ENCODE data around the gene PDAP1. TPM values are rescaled to one million over a fixed set of nuclear protein-coding genes. Genes with fewer than 3 reads are reported as not detected.

The PDAP1 gene
- total and polyA plus RNA-seq, 2 of the 13 experiments (the other 11 are each of a cell fraction or from before 2014, with no cell fraction given) = 13.0 to 100 TPM

DNA sequence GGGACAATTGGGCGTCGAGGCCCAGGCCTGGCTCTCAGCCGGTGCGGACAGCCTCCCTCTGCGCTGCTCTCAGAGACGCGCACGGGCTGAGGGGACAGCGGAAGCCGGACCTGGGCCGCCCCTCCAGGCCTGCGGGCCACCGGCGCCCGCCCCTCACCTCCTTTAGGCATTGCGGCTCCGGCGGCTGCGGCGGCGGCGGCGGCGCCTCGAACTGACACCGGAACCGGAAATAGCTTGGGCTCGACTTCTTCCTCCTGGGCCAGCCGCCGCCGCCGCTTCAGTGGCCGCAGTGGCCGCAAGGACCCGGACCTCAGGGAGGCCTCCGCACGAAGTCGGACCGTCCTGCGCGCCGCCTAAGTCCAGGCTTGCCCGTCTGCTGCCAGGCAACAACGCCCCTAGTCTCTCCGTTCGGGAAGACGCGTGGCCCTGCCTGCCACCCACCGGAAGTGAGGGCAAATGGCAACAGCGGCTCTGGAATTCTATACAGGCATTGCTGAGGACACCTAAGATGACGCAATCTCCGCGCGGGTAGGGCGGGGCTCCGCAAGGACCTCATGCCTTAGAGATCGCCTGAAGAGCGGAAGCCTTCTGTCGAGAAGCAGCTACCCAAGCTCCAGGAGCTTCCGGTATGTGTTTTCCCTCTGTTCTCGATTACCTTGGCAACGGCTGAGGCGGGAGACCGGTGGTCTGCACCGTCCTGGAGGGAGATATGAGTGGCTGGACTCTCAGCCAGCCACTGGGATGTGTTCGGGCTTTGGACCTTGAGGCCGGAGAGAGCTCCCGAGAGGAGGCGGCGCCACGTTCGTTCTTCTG is at the start of gene PDAP1, which contains the start of gene BUD31 (continued):
- TF ChIP-seq, protein P1, sequence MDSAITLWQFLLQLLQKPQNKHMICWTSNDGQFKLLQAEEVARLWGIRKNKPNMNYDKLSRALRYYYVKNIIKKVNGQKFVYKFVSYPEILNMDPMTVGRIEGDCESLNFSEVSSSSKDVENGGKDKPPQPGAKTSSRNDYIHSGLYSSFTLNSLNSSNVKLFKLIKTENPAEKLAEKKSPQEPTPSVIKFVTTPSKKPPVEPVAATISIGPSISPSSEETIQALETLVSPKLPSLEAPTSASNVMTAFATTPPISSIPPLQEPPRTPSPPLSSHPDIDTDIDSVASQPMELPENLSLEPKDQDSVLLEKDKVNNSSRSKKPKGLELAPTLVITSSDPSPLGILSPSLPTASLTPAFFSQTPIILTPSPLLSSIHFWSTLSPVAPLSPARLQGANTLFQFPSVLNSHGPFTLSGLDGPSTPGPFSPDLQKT (CRISPR knock-in tag; IDR thresholded peaks at IDR 0.05; ENCODE audit: borderline replicate concordance) = no peak
- TF ChIP-seq HNF4A (CRISPR knock-in tag; IDR thresholded peaks at IDR 0.05) = peak; percentile 23; the same call in 1 of the 2 replicates
- TF ChIP-seq ATRX (CRISPR knock-in tag; IDR thresholded peaks at IDR 0.05; ENCODE audit: borderline replicate concordance) = no peak; the same call in 1 of the 2 replicates
- TF ChIP-seq, protein P2, sequence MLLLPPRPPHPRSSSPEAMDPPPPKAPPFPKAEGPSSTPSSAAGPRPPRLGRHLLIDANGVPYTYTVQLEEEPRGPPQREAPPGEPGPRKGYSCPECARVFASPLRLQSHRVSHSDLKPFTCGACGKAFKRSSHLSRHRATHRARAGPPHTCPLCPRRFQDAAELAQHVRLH (CRISPR knock-in tag; IDR thresholded peaks at IDR 0.05; ENCODE audit: borderline replicate concordance, low read depth) = peak; percentile 95; the same call in 1 of the 2 replicates
- no peak for TF ChIP-seq TAF15 (IDR thresholded peaks at IDR 0.05; ENCODE audit: low read depth, low read length, poor library complexity, severe bottlenecking)
- TF ChIP-seq PAX8 (CRISPR knock-in tag; IDR thresholded peaks at IDR 0.05; ENCODE audit: borderline replicate concordance) = peak; percentile 39; the same call in 1 of the 2 replicates
- no peak for TF ChIP-seq CCAR2 (optimal IDR thresholded peaks at IDR 0.05; ENCODE audit: low read depth, low read length)
- TF ChIP-seq PRMT3 (CRISPR knock-in tag; IDR thresholded peaks at IDR 0.05; ENCODE audit: borderline replicate concordance, low read depth) = no peak
- no peak for TF ChIP-seq THYN1 (CRISPR knock-in tag; IDR thresholded peaks at IDR 0.05; ENCODE audit: borderline replicate concordance, low read depth)
- TF ChIP-seq, protein P3, sequence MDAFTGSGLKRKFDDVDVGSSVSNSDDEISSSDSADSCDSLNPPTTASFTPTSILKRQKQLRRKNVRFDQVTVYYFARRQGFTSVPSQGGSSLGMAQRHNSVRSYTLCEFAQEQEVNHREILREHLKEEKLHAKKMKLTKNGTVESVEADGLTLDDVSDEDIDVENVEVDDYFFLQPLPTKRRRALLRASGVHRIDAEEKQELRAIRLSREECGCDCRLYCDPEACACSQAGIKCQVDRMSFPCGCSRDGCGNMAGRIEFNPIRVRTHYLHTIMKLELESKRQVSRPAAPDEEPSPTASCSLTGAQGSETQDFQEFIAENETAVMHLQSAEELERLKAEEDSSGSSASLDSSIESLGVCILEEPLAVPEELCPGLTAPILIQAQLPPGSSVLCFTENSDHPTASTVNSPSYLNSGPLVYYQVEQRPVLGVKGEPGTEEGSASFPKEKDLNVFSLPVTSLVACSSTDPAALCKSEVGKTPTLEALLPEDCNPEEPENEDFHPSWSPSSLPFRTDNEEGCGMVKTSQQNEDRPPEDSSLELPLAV (CRISPR knock-in tag; conservative IDR thresholded peaks at IDR 0.05; ENCODE audit: low read depth) = no peak
- peak; percentile 87 for TF ChIP-seq ZNF788 (CRISPR knock-in tag; IDR thresholded peaks at IDR 0.05; ENCODE audit: borderline replicate concordance)
- TF ChIP-seq ARID2 (CRISPR knock-in tag; IDR thresholded peaks at IDR 0.05; ENCODE audit: borderline replicate concordance) = 0 out of 2 replicates have a peak, but pooled peaks have one; percentile 28
- no peak for TF ChIP-seq CENPT (CRISPR knock-in tag; IDR thresholded peaks at IDR 0.05; ENCODE audit: low read depth)
- TF ChIP-seq, protein P4, sequence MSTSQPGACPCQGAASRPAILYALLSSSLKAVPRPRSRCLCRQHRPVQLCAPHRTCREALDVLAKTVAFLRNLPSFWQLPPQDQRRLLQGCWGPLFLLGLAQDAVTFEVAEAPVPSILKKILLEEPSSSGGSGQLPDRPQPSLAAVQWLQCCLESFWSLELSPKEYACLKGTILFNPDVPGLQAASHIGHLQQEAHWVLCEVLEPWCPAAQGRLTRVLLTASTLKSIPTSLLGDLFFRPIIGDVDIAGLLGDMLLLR (CRISPR knock-in tag; IDR thresholded peaks at IDR 0.05) = peak; percentile 36; the same call in 1 of the 2 replicates
- TF ChIP-seq HOXA3 (CRISPR knock-in tag; IDR thresholded peaks at IDR 0.05) = peak; percentile 72; the same call in 1 of the 2 replicates
- TF ChIP-seq, protein P5, sequence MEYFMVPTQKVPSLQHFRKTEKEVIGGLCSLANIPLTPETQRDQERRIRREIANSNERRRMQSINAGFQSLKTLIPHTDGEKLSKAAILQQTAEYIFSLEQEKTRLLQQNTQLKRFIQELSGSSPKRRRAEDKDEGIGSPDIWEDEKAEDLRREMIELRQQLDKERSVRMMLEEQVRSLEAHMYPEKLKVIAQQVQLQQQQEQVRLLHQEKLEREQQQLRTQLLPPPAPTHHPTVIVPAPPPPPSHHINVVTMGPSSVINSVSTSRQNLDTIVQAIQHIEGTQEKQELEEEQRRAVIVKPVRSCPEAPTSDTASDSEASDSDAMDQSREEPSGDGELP (IDR thresholded peaks at IDR 0.05; ENCODE audit: borderline replicate concordance, low read depth) = no peak; the same call in 1 of the 2 replicates
- TF ChIP-seq, protein P6, sequence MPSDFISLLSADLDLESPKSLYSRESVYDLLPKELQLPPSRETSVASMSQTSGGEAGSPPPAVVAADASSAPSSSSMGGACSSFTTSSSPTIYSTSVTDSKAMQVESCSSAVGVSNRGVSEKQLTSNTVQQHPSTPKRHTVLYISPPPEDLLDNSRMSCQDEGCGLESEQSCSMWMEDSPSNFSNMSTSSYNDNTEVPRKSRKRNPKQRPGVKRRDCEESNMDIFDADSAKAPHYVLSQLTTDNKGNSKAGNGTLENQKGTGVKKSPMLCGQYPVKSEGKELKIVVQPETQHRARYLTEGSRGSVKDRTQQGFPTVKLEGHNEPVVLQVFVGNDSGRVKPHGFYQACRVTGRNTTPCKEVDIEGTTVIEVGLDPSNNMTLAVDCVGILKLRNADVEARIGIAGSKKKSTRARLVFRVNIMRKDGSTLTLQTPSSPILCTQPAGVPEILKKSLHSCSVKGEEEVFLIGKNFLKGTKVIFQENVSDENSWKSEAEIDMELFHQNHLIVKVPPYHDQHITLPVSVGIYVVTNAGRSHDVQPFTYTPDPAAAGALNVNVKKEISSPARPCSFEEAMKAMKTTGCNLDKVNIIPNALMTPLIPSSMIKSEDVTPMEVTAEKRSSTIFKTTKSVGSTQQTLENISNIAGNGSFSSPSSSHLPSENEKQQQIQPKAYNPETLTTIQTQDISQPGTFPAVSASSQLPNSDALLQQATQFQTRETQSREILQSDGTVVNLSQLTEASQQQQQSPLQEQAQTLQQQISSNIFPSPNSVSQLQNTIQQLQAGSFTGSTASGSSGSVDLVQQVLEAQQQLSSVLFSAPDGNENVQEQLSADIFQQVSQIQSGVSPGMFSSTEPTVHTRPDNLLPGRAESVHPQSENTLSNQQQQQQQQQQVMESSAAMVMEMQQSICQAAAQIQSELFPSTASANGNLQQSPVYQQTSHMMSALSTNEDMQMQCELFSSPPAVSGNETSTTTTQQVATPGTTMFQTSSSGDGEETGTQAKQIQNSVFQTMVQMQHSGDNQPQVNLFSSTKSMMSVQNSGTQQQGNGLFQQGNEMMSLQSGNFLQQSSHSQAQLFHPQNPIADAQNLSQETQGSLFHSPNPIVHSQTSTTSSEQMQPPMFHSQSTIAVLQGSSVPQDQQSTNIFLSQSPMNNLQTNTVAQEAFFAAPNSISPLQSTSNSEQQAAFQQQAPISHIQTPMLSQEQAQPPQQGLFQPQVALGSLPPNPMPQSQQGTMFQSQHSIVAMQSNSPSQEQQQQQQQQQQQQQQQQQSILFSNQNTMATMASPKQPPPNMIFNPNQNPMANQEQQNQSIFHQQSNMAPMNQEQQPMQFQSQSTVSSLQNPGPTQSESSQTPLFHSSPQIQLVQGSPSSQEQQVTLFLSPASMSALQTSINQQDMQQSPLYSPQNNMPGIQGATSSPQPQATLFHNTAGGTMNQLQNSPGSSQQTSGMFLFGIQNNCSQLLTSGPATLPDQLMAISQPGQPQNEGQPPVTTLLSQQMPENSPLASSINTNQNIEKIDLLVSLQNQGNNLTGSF (CRISPR knock-in tag; IDR thresholded peaks at IDR 0.05) = peak; percentile 36; the same call in 1 of the 2 replicates
